HPDE6-E6E7 (cell line): ENCODE measurements around the gene ZNF718.
A peak's percentile ranks its signal among the peaks of the same experiment; 100 is the strongest.
"Not testable (repeated sequence)": the region's sequence is repeated elsewhere in the genome, so short reads cannot be mapped to it uniquely, and the experiment has no call there.

Experiments
- DNase-seq: peaks from one replicate; pipeline ENCODE4 v3.0.0; 2011; ENCODE audit warnings: missing footprints; ENCODE audit errors: extremely low spot score

Gene ZNF718

DNA sequence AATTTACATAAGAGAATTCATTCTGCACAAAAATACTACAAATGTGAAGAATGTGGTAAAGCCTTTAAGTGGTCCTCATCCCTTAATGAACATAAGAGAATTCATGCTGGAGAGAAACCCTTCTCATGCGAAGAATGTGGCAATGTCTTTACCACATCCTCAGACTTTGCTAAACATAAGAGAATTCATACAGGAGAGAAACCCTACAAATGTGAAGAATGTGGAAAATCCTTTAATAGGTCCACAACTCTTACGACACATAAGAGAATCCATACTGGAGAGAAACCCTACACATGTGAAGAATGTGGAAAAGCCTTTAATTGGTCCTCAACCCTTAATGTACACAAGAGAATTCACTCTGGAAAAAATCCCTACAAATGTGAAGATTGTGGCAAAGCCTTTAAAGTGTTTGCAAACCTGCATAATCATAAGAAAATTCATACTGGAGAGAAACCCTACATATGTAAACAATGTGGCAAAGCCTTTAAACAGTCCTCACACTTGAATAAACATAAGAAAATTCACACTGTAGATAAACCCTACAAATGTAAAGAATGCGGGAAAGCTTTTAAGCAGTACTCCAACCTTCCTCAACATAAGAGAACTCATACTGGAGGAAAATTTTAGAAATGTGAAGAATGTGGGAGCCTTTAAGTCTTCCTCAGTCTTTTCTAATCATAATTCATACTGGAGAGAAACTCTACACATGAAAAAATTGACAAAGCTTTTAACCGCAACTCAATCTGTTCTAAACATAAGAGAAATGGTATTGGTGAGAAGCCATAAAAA, 37.4 kb downstream of the ZNF718 start:
- DNase-seq = no peak

DNA sequence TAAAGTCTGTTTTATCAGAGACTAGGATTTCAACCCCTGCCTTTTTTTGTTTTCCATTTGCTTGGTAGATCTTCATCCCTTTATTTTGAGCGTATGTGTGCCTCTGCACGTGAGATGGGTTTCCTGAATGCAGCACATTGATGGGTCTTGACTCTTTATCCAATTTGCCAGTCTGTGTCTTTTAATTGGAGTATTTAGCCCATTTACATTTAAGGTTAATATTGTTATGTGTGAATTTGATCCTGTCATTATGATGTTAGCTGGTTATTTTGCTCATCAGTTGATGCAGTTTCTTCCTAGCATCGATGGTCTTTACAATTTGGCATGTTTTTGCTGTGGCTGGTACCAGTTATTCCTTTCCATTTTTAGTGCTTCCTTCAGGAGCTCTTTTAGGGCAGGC, 45.3 kb downstream of the ZNF718 start:
- DNase-seq = not testable (repeated sequence)

DNA sequence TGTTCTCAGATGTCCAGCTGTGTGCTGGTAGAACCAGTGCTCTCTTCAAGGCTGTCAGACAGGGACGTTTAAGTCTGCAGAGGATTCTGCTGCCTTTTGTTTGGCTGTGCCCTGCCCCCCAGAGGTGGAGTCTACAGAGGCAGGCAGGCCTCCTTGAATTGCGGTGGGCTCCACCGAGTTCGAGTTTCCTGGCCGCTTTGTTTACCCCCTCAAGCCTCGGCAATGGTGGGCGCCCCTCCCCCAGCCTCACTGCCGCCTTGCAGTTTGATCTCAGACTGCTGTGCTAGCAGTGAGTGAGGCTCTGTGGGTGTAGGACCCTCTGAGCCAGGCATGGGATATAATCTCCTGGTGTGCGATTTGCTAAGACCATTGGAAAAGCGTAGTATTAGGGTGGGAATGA, 47.0 kb downstream of the ZNF718 start:
- not testable (repeated sequence) for DNase-seq

DNA sequence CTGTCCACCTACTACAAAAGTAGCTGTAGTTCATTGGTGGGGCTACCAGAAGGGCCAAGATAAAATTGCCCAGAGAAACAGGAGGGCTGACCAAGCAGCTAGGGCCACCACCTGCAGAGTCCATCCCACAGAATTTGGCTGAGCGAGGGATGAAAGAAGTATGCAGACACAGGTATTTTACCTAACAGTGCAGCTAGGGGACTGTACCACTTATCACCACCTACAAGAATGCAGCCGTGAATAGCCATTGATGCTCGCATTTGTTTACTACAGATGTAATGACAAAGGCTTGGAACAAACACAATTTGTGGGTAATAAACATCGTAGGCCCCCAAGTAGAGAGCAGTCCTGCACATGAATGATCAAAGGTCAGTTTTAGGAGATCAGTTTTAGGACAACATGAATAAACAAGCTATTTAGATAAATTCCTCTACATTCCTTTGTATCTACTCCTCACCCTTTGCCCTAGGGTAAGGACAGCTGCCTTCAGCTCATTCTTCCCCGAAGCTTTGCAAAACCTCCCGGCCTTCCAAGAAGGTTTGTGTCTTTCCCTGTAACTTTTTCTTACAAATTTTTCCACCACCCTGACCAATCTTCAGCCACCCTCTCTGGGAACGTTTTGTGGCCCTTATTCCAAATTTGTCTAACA, 49.5 kb downstream of the ZNF718 start:
- DNase-seq = no peak

DNA sequence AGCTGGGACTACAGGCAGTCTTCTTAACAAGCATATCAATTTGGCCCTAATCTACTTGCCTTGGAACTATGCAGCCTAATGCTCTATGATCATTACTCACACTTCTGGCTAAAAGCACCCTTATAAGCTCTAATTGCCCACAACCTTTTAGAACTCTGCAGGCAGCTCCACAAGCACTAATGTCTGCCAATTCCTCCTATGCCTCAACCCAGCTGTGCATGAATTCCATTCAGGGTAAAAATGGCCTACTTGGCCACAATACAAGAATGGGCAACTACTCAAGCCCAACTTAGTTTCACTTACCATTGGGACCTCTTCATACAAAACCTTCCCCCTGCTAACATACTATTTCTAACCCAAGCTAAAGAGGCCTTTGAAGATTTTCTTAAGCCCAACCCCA, 51.7 kb downstream of the ZNF718 start:
- no peak for DNase-seq

DNA sequence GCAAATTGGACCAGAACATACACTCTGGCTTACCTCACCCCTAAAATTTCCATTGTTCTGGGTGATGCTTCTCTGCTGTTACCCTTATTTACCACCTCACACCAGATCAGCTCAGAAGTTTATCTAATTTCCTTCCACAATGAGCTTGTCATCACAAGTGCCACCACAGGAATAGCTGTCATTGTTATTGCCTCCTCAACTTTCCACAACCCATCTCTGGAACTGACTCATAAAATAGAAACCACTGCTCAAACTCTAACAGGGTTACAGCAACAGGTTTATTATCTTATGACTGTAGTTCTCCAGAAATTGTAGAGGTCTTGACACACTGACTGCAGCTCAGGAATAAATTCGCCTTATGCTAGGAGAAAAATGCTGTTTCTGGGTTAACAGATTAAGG, 52.7 kb downstream of the ZNF718 start:
- no peak for DNase-seq

DNA sequence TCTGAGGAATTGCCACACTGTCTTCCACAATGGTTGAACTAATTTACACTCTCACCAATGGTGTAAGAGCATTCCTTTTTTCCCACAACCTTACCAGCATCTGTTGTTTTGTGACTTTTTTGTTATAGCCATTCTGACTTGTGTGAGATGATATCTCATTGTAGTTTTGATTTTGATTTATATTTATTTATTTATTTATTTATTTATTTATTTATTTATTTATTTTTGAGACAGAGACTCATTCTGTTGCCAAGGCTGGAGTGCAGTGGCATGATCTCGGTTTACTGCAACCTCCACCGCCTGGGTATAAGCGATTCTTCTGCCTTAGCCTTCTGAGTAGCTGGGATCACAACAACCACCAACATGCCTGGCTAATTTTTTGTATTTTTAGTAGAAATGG, 57.9 kb downstream of the ZNF718 start:
- not testable (repeated sequence) for DNase-seq

DNA sequence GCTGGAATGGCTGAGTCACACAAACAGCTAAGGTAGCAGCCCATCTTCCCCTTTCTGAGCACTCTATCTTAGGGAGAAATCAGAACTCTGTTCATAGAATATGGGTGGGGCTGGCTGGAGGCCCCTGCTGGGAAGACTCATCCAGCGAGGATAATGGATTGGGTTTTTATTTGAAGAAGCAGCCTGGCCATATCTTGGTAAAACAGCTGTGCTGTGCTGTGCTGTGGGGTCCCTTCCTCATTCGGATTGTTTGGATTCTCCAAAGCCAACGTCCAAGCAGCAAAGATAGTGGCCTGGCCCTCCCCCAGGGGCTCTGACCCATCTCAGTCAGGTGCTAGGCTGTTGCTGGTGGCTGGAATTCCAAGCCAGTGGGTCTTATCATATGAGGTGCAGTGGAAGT, 63.8 kb downstream of the ZNF718 start:
- no peak for DNase-seq

DNA sequence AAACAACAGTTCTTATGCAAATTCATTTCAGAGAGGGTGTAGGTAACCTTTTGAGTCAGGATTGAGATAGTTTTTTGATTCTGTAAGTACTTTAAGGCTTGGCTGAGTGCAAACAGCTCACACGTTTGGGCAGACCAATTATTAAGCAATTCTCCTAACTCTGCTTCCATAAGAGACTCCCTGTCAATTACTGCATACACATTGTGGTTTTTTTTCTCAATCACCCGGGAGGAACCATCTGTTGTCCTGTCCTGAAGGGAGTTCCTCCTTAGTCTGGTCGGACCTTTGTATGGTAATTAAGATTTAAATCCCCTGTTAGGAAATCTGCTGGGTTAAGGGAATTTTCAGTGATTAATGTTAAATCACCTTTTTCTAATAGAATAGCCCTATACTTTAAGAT, 70.9 kb downstream of the ZNF718 start:
- DNase-seq = not testable (repeated sequence)

DNA sequence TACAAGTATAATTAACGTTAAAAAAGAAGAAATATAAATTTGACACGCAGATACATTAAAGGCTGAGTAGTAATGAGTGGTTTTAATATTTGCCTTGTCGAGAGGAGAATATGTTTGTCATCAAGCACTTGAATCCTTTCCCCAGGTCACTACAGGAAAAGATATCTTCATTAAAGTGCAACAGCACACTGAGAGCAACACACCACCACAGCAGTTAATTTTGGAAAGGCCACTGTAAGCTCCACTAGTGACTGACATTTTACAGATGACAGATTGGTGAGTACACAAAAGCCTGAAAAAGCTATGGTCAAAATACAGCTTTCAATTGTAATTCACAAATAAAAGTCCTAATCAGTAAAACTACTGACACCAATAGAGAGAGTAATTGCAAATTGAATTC, 76.6 kb downstream of the ZNF718 start:
- no peak for DNase-seq

DNA sequence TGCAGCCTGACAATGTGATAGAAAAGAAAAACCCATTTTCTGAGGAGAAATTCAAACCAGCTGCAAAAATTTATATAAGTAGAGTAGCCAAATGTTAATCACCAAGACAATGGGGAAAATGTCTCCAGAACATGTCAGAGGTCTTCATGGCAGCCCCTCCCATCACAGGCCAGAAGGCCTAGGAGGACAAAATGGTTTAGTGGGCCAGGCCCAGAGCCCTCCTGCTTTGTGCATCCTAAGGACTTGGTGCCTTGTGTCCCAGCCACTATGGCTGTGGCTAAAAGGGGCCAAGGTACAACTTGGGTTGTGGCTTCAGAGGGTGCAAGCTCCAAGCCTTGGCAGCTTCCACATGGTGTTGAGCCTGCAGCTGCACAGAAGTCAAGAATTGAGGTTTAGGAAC, 78.5 kb downstream of the ZNF718 start:
- DNase-seq = not testable (repeated sequence)

DNA sequence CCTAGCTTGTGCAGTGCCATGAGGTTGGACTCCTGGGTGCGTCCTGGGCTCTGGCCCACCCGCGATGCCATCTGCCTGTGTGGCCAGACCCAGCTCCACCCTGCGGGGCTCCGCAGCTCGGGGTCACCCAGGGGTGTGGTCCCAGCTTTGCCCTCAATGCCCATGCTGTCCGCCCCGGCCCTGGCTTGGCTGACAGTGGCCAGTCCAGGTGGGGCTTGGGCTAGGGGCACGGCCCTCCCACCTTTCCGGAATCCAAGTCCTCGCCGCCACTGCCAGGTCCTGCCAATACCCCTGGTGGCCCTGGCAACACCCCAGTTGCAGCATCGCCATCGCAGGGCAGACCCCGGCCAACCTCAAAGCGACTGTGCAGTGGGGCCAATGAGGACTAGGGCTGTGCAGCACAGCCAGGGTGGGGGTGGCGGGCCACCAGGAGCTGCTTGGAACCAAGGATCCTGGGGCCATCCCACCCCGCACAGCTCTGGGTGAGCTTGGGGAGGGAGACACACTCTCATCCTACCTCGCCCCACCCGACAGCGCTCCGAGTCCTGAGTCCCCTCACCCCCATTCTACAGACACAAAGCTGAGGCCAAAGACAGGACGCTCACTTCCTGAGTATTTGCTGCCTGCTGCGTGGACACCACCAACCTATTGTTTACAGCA, 80.9 kb downstream of the ZNF718 start:
- DNase-seq = no peak

DNA sequence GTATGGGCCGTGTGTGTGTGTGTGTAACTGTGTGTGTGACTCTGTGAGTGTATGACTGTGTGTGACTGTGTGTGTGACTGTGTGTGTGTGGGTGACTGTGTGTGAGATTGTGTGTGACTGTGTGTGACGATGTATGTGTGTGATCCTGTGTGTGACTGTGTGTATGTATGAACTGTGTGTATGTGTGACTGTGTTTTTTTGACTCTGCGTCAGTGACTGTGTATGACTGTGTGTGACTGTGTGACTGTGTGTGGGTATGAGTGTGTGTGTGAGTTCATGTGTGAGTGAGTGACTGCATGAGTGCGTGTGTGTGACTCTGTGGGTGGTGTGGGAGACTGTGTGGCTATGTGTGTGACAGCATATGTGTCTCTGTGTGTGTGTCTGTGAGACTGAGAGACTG, 81.8 kb downstream of the ZNF718 start:
- no peak for DNase-seq

DNA sequence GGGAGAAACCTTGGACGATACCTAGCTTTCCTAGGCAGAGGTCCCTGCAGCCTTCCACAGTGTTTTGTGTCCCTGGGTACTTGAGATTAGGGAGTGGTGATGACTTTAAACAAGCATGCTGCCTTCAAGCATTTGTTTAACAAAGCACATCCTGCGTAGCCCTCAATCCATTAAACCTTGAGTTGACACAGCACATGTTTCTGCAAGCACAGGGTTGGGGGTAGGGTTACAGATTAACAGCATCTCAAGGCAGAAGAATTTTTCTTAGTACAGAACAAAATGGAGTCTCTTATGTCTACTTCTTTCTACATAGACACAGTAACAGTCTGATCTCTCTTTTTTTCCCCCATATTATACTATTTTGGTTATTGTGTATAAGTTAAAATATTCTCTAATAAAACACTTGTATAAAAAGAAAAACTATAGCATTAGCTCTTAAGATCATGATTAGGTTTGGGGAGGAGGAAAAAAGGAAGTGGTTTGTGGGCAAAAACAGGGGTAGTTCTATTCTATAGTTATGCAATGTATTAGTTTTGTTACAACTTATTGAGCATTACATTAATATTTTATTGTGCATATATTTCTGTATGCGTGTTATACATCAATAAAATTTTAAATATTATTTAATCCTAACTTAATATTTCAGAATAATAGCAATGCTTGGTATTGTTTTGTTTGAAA, 84.3 kb downstream of the ZNF718 start:
- not testable (repeated sequence) for DNase-seq

DNA sequence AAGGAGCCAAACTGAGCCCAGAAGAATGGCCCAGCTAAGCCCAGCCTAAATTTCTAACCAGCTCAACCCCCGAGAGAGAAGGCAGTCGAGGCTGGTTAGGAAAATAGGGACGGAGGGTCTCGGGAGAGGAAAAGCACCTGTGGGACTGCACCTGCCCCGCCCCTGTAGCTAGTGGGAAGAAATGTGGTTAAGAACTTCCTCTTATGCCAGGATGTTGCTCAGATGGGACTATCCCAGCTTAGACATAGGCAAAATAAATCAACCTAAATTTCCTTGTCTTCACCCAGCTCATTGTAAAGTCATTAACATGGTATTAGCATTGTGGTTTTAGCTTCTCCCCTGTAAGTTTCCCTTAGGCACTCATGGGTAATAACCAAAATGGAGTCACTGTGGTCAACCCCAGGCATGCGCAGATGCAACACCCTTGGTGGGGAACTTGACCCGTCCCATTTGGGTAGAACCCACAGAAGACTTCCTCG, 86.8 kb downstream of the ZNF718 start:
- DNase-seq = no peak

DNA sequence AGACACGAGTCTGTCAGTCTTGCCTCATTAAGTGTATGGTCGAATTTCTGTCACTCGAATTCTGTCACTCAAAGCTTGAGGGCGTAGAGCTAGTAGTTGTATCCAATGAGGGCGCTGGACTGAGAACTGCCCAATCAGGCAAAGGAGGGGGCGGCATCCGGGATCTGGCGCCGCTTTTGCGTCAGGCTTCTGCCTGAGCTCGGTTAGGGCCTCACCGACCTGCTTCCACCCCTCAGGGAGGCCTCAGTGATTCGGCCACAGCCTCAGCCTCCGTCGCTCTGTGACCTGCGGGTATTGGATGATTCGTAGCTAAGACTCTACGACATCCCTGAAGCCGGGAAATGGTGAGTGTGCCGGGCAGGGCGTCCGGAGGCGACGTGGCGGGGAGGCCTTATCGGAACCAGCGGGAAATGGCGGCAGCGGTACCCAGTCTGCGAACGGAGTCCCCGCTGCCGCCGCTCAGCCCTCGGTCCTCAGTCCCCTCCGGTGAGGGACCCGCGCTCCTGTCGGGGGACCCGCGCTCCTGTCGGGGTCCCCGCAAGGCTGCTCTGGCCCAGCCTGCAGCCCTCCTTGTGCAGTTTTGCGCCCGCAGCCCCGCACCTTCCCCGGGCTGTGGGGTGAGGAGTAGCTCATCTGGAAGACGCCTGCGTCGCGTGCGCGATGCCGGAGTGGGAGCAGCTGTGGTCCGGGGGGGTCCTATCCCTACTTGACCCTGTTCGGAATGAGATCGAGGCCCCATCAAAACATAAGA, 88.3 kb downstream of the ZNF718 start:
- DNase-seq = peak; percentile 77

DNA sequence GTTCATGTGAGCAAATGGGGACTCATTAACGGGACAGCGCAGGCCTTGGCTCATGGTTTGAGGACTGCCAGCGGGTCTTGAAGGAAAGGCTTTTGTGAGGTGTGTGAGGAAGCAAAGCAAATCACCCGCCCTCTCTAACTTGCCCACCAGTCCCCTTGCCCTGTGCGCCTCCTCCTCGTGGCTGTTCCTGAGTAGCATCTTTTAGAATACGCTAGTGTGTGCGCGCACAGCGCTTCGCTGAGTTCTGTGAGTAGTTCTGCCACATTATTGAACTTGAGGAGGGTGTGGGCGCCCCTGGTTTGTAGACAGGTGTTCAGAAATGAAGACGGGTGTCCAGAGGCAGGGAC, 88.9 kb downstream of the ZNF718 start:
- not testable (repeated sequence) for DNase-seq
